Left cardiac atrium (tissue), 4 donors: Measurements from ENCODE around the gene FXR1. TPM values are rescaled to one million over a fixed set of nuclear protein-coding genes. Genes with fewer than 3 reads are reported as not detected.
A peak's percentile ranks its signal among the peaks of the same experiment; 100 is the strongest.
"Not testable (repeated sequence)": the region's sequence is repeated elsewhere in the genome, so short reads cannot be mapped to it uniquely, and the experiment has no call there.

Experiments used
- ATAC-seq, 2 donors: fragments of 200-7000 bp; cut with Tn5 transposase; one replicate each; pipeline ENCODE4 v1.9.1; 2020; ENCODE audit warnings: mild to moderate bottlenecking in 2 of 2, moderate library complexity in 2 of 2
- DNase-seq: peaks from one replicate; pipeline ENCODE4 v3.0.0-alpha.2; 2020
- intact Hi-C, 2 donors: fragments of 100-400 bp; cut with DNase I; formaldehyde crosslinking; loops; one replicate each; pipeline versions ENCODE4 v1.14.1 to v1.15.1; 2022 to 2023
- total RNA-seq, 2 donors: library from RNA; stranded (reverse); fragmentation: NEBNext Ultra II Directional; extraction: Animal tissue kit (Norgen Biotek cat#: 25700); gene quantifications; one replicate each; pipeline ENCODE4 v1.2.1, GENCODE V29; 2021
- donor health status: DM: no; HTN: yes; CAD: no.
- donor health status: DM: no; HTN: yes; CAD: no; lungs with severe emphysema.
- donor health status: DM: yes; HTN: yes; CAD: no.
- donor health status: Dilated cardiomyopathy.

The FXR1 gene
- total RNA-seq, 2 donors from 2014 or later = 163 to 195 TPM

DNA sequence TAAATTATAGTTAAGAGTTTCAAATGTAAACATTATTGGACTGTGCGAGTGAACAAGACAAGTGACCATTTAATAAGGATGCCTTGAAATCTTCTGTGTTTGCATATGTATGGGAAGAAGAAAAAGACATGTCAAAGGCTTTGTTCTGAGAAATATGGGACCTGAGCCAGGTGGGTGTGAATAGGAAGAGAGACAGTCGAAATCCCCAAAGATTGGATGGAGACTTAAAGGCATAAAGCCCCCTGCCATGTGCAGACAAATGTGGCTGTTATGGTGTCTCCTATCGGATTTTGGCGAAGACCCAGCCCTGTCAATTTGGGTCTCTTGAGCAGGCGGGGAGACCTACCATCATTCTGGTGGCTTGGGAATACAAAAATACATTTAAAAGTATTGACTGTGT, 16.9 kb downstream of the FXR1 start:
- no peak for DNase-seq
- ATAC-seq = no peak
- intact Hi-C loops = loop anchor here in 1 of 2 donors (10.0 kb wide), 1 partner anchor 55 kb away; the partner anchor contains the start of gene DNAJC19

DNA sequence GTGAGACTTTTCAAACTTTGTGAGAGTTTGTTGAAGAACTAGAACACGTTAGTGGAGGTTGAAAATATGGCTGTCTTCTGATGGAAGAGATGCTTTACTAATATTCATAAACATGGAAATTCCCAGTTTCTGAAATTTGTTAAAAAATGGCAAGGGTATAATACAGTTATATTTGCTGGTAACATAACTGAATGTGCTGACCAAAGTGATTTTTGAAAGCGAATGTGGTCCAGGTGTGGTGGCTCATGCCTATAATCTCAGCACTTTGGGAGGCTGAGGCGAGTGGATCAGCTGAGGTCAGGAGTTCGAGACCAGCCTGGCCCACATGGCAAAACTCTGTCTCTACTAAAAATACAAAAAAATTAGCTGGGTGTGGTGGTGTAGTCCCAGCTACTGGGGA, 18.1 kb downstream of the FXR1 start:
- ATAC-seq (no peak), DNase-seq (no peak)
- intact Hi-C loops = no loop called here

DNA sequence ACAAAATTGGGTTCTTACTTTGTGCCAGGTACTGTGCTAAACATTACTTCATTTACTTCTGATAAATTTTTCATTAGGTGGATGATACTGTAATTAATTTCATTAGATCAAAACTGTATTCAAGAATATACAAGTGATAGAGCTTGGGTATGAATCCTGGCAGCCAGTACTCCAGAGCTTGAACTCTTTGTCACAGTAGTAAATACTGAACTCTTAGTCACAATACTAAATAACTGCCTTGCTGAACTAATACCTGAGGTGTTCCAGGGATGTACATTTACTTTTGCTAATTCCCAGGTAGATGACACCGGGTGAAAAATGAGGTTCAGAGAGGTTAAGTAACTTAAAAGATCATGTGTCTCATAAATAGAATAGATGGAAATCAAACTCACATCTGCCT, 20.3 kb downstream of the FXR1 start:
- DNase-seq (no peak), ATAC-seq (no peak)
- intact Hi-C loops = no loop called here

DNA sequence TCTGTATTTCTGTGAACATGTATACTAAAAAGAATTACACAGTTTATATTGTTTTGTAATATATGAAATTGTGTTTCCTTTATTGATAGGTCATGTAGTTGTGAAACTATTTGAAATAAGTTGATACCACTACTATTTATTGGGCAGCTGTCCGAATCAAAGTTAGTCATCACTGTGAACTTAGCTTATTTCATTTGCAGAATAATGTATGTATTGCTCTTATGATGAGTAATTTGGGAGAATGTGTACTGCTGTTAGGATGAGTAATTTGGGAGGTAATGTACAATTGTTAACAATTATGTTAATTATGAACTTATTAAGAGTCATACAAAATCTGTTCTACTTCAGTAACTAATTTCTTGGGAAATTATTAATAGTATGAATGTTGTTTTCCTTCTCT, 22.2 kb downstream of the FXR1 start:
- intact Hi-C loops = no loop called here
- ATAC-seq (no peak), DNase-seq (no peak)

DNA sequence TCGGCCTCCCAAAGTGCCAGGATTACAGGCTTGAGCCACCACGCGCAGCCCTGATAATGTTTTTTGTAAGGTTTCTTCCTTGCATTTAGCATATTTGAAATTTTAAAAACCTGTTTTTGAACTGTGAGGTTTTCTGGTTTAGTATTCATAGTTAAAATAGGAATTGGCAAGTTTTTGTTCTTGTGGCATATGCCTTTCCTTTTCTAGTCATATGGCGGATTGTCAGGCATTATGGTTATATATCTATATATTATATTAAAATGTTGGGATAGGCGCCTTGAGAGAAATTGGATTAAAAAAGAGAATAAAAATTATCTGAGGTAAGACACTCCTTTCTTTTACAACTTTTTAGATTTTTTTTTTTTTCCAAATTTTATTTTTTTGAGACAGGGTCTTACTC, 28.4 kb downstream of the FXR1 start:
- intact Hi-C loops = no loop called here
- DNase-seq (no peak), ATAC-seq (no peak)

DNA sequence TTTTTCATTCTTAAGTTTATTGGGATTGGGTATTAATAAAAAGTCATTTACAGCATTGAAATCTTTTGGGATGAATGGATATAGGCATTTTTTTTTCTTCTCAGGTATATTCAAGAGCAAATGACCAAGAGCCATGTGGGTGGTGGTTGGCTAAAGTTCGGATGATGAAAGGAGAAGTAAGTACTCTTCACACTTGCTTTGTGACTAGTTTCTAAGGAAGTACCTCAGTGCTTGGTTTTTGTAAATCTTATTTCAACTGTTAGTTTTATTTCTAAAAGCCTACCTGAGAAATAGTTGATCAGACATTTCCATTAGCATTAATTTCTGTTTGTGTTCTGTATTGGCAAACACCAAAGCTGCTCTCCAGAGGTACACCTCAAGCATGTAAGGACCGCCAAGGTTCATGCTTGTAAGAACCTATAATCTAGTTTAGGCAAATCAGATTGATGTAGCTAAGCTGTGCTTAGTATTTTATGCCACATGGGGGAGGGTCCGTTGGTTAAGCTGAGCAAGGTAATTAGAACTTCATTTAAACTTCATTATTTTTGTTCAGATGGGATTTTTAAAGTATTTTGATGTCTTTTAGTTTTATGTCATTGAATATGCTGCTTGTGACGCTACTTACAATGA, 35.4 kb downstream of the FXR1 start:
- no peak for DNase-seq
- ATAC-seq = no peak

DNA sequence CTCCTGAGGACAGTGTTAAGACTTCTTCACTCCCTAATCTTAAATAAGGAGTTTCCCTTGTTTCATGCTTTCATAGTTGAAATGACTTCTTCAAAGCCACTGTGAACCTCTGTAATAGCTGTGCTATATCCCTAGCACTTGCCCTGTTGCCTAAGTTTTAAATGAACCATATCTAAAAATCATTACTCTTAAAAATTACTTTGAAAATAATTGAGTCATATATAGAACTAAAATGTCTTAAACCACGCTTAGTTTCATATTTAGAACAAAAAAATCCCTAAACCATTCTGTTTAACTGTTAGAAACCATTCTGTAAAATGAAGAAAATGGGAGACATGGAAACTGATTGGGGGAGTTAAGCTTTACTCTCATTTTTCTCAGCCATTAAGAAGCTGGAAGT, 47.2 kb downstream of the FXR1 start:
- intact Hi-C loops = no loop called here
- ATAC-seq (no peak), DNase-seq (no peak)

More for the DNA sequence above, 35.4 kb downstream of the FXR1 start:
- intact Hi-C loops = no loop called here

DNA sequence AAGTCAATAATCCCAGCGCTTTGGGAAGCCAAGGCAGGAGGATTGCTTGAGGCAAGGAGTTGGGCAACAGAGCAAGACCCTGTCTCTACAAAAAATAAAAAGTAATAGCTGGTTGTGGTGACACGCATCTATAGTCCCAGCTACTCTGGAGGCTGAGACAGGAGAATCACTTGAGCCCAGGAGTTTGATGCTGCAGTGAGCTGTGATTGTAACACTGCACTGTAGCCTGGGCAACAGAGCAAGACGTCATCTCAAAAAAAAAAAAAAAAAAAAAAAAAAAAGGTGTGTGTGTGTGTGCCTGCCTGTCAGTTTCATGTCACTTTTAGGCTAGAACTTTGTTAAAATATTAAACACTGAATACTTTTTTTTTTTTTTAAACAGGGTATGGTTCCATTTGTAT, 48.6 kb downstream of the FXR1 start:
- DNase-seq = no peak
- no peak for ATAC-seq

DNA sequence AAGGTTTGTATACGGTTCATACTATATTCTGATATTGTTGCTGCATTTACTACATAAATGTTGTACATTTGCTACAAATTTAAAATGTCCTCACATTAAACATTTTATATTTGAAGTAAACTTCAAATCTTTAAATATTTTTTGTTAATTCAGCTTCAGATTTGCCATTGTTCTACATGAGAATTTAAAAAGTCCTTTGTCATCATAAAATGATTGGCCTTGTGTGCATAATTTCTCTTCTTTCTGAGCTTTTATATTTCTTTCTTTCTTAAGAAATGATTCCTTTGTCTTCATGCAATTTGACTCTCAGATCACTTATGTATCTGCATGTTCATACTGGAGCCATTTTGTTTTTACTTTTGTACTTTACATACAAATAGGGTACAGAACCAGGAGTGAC, 49.1 kb downstream of the FXR1 start:
- intact Hi-C loops = no loop called here
- DNase-seq (no peak), ATAC-seq (no peak)

More for the DNA sequence above, 48.6 kb downstream of the FXR1 start:
- intact Hi-C loops = no loop called here

DNA sequence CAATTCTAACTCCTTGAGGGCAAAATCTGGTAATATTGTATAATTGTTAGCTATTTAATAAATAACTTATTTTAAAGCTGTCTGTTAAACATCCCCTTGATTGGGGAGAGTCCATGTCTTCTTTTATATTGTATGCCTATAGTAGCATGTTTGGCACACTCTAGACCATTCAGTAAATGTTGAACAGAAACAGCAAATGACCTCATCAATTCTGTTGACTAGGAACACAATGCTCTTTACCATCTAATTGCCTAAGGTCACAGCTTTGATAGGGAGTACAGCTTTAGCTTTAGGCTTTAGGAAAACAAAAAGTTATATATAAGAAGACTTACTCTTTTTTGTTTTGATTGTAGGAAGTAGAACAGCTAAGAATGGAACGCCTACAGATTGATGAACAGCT, 50.1 kb downstream of the FXR1 start:
- intact Hi-C loops = no loop called here
- ATAC-seq = no peak

DNA sequence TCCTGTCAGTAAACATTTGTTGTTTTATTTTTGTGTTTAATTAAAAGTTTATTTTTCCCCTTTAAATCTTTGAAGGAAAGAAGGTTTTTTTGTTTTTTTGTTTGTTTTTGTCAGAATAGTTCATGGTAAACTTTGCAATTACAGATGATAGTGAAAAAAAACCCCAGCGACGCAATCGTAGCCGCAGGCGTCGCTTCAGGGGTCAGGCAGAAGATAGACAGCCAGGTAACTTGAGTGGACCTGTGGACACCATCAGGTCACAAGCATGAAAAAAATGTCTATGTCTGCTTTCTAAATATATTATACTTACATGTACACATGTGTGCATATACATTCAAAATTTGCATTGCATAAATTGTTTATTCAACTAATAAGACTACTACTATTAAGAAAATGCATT, 58.5 kb downstream of the FXR1 start:
- ATAC-seq = no peak

More for the DNA sequence above, 50.1 kb downstream of the FXR1 start:
- no peak for DNase-seq

DNA sequence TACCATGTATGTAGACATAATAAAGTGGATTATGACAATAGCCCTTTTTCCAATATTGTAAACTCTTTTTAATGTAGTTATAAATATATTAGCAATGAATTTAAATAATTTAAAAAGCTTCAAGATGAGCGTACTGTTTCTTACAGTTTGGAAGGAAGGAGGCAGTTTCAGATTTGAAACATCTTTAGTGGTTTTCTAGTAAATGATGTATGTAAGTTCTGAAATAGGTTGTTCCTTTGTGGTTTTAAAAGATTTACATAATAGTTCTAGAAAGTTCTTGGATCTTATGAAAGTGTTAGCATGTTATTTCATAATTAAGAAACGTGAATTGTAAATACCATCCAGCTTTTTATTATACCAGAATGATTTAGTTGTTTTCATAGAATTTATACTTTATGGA, 61.1 kb downstream of the FXR1 start:
- ATAC-seq (no peak), DNase-seq (no peak)
- intact Hi-C loops = no loop called here

More for the DNA sequence above, 58.5 kb downstream of the FXR1 start:
- no peak for DNase-seq
- intact Hi-C loops = no loop called here

DNA sequence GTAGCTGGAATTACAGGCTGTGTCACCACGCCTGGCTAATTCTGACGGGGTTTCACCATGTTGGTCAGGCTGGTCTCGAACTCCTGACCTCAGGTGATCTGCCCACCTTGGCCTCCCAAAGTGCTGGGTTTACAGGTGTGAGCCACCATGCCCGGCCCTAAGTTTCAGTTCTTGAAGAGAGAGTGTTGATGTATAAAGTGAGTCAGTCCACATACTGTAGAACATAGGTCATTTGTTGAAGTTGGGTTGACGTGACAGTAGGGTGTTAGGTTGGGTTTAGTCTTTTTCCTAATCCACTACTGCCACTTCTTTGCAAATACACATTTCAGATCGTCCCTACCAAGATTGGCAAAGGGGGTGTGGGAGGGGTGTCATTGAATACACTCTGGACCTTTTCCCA, 61.8 kb downstream of the FXR1 start:
- DNase-seq (no peak), ATAC-seq (no peak)
- intact Hi-C loops = no loop called here

DNA sequence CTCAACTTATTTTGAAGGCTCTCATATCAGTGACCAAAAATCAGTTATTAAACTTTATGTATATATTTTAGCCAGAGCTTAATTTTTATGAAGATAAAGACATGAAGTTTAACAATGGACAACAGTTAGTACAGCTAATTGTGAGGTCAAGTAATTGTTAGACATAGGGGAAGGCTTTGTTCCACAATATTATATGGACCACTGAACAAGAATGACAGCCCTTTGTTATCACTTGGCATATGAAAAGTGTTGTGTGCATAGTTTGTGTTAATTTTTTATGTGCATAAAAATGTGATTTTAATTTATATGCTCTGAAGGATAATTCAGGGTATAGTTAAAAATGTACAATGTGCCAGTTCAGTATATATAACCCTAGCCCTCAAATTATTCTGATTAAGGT, 65.0 kb downstream of the FXR1 start:
- ATAC-seq (no peak), DNase-seq (no peak)
- intact Hi-C loops = no loop called here

DNA sequence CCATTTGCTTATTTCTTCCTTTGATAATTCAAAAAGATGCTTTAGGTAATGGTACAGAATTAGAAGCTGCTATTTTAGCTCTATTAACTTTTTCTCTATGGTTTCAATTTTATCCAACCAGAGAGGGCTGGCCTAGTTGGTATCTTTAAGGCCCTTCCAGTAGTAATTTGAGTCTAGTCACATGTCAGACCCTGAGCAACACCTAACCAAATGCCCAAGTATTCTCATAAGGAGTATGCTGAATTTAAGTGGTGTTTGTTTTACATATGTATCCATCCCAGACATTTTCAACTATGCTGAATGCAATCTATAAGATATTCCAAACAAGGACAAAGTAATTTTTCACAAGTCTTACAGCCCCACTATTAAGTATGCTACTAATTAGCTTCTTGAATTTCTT, 67.5 kb downstream of the FXR1 start:
- ATAC-seq (peak in 1 of 2 donors; percentile 27), DNase-seq (no peak)
- intact Hi-C loops = loop anchor here in 1 of 2 donors (10.0 kb wide), 1 partner anchor 55 kb away; no protein-coding TSS in a partner anchor

DNA sequence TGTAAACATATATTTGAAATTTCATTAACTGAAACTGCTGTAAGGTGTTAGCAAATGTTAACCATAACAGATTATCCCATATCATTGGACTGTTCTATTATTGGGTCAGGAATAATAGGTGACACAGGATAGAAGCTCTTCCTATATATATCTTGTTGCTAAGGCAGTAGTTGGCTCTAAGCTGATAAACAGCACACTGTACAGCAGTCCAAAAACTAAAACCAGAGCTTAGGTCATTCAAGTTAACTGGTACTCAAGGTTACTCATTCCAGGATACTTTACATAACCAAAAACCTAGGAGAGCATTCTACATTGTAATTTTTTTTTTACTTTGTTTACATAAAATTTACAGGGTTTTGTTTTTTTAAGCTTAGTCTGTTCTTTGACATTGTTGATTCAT, 68.1 kb downstream of the FXR1 start:
- intact Hi-C loops = loop anchor here in 1 of 2 donors (10.0 kb wide), 1 partner anchor 56 kb away; no protein-coding TSS in a partner anchor
- no peak for DNase-seq
- ATAC-seq = peak; percentile 87 to 92

DNA sequence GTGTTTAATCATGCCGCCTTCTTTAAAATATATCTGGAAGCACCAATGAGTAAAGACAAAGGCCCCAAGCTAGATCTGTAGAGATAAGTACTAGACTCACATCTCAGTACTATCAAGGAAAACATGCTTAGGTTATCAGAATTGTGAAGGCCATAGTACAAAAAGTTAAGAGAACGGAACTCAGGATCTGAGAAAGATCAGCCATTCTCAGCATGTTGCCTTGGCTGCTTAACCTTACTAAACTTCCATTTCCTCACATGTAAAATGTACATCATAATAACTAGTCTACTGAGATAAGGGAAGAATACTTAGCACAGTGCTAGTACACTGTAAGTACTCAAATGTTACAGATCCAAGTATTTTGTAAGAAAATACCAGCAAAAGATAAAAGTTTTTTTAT, 69.4 kb downstream of the FXR1 start:
- ATAC-seq (no peak), DNase-seq (no peak)
- intact Hi-C loops = loop anchor here in 1 of 2 donors (10.0 kb wide), 1 partner anchor 57 kb away; no protein-coding TSS in a partner anchor

DNA sequence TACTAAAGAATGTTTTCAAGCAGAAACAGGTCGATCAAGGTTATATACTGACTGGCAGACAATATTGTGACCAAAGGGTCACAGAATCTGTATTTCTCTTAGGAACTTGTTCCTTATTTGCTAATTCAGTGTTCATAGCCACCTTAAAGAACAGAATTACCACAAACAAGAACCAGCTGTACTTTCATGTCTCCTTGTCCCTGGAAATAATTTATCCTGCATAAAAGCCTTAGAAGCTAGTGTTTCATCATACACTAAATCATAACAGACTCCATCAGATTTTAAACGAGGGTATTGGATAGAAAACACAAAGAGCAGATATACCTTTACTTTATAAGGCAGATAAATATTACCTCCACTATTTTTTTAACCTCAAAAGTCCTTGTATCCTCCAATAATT, 70.7 kb downstream of the FXR1 start:
- intact Hi-C loops = loop anchor here in 1 of 2 donors (10.0 kb wide), 1 partner anchor 58 kb away; no protein-coding TSS in a partner anchor
- ATAC-seq = no peak
- DNase-seq = no peak

DNA sequence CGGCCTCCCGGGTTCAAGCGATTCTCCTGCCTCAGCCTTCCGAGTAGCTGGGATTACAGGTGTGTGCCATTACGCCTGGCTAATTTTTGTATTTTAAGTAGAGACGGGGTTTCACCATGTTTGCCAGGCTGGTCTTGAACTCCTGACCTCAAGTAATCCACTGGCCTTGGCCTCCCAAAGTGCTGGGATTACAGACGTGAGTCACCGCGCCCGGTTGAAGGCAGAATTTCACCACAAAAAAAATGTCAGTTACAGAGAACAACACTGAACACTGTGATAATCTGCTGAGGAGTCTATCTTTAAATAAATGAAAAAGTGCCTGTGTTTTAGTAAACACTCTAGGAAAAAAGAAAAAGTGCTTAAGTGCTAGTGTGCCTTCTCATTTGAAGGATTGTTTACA, 73.9 kb downstream of the FXR1 start:
- intact Hi-C loops = loop anchor here in 1 of 2 donors (10.0 kb wide), 1 partner anchor 62 kb away; no protein-coding TSS in a partner anchor
- ATAC-seq, DNase-seq: not testable (repeated sequence)

DNA sequence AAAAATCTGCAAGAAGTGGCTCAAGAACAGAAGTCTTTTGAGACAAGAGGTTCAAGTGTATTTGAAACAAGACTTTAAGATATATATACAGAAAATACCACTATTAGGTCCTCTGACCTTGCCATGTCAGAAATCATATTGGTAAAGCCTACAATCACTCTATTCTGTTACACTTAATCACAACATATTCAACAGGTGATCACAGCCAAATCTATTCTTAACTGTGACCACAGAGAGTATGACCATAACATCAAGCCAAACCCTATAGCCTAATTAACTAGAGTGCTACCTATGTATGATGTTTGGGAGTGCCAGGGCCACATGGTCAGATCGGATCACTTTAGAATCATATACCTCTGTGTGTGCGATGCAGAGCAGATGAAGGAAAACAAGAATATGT, 74.9 kb downstream of the FXR1 start:
- ATAC-seq = no peak
- intact Hi-C loops = loop anchor here in 1 of 2 donors (10.0 kb wide), 1 partner anchor 63 kb away; no protein-coding TSS in a partner anchor
- no peak for DNase-seq
